HepG2 (cell line): ENCODE measurements around the gene NBEAL2. TPM values are rescaled to one million over a fixed set of nuclear protein-coding genes. Genes with fewer than 3 reads are reported as not detected.
A peak's percentile ranks its signal among the peaks of the same experiment; 100 is the strongest.
"Not testable (repeated sequence)": the region's sequence is repeated elsewhere in the genome, so short reads cannot be mapped to it uniquely, and the experiment has no call there.

Source experiments
- ATAC-seq: fragments of 200-7000 bp; cut with Tn5 transposase; 3 replicates; pipeline ENCODE4 v1.9.1; 2020; ENCODE audit warnings: mild to moderate bottlenecking, moderate library complexity
- BruUV-seq: library from RNA; stranded (reverse); fragments of 400-500 nt; replicated peaks from 2 replicates; lab custom pipeline; 2021; lab: Mats Ljungman, UMichigan
- CTCF ChIA-PET: fragments of 300-600 bp; formaldehyde crosslinking; extraction: SDS; loops from one replicate; lab custom pipeline; 2021; ENCODE audit warnings: low total read pairs, inconsistent platforms, low intra/inter-chr PET ratio; lab: Yijun Ruan, JAX
- POLR2A ChIA-PET: fragments of 350-600 bp; sonication (Branson Sonifier 250); formaldehyde crosslinking; loops from one replicate; lab custom pipeline; 2020; ENCODE audit warnings: antibody characterized with exemption, inconsistent platforms; lab: Yijun Ruan, JAX
- DNase-seq: peaks from one replicate; pipeline ENCODE4 v3.0.0-alpha.2; 2015; ENCODE audit warnings: low spot score
- FAIRE-seq: peaks from 3 replicates; lab custom pipeline; 2011; peaks lifted over from hg19 to GRCh38; lab: Jason Lieb, UNC
- H2AFZ ChIP-seq: one replicate; pipeline ENCODE4 v1.6.1; 2011; ENCODE audit warnings: low read length, inconsistent platforms
- H3K27ac ChIP-seq: fragments of 300-600 bp; 3 replicates; pipeline ENCODE4 v1.8.0; 2011; ENCODE audit warnings: mixed run types, mild to moderate bottlenecking, mixed read lengths, low read length, inconsistent platforms; ENCODE audit not compliant: insufficient read depth; ENCODE audit errors: extremely low read length
- H3K27me3 ChIP-seq, 2 experiments: fragments of 200-600 bp in 1 of 2; 2 replicates in 1 of 2; 3 replicates in 1 of 2; pipeline versions ENCODE4 v1.6.0 to v1.8.0; 2011; ENCODE audit warnings: low read length in 2 of 2, mild to moderate bottlenecking in 2 of 2, moderate library complexity in 2 of 2, inconsistent platforms in 1 of 2; ENCODE audit not compliant: insufficient read depth in 2 of 2, control insufficient read depth in 1 of 2
- H3K36me3 ChIP-seq, 2 experiments: fragments of 200-600 bp in 1 of 2; replicated peaks in 1 of 2; 2 replicates in 1 of 2; 3 replicates in 1 of 2; pipeline versions ENCODE4 v1.5.1 to v1.8.0; 2011; ENCODE audit warnings: low read length in 2 of 2, inconsistent platforms in 1 of 2; ENCODE audit not compliant: insufficient read depth in 2 of 2, control insufficient read depth in 1 of 2
- H3K4me1 ChIP-seq: 2 replicates; pipeline ENCODE4 v1.5.1; 2012; ENCODE audit warnings: low read length, inconsistent platforms; ENCODE audit not compliant: insufficient read depth
- H3K4me2 ChIP-seq: 2 replicates; pipeline ENCODE4 v1.6.0; 2011; ENCODE audit warnings: low read depth, low read length, inconsistent platforms
- H3K4me3 ChIP-seq, 3 experiments: fragments of 200-600 bp in 1 of 3; sonication (generic), shearing (Covaris generic) in 1 of 3; replicated peaks in 1 of 3; 2 replicates each; pipeline ENCODE4 v1.5.1; 2011 to 2016; ENCODE audit warnings: low read length in 3 of 3, inconsistent platforms in 2 of 3, low read depth in 2 of 3, mild to moderate bottlenecking in 2 of 3, control low read depth in 1 of 3, mixed read lengths in 1 of 3; ENCODE audit not compliant: insufficient read depth in 1 of 3
- H3K79me2 ChIP-seq: one replicate; pipeline ENCODE4 v1.6.1; 2011; ENCODE audit warnings: low read length, inconsistent platforms; ENCODE audit not compliant: insufficient read depth
- H3K9ac ChIP-seq: 2 replicates; pipeline ENCODE4 v1.6.0; 2011; ENCODE audit warnings: mild to moderate bottlenecking, low read depth, low read length, inconsistent platforms; ENCODE audit not compliant: insufficient read depth
- H3K9me3 ChIP-seq: 2 replicates; pipeline ENCODE4 v1.5.1; 2012; ENCODE audit warnings: mild to moderate bottlenecking, low read length
- H4K20me1 ChIP-seq: 2 replicates; pipeline ENCODE4 v1.6.0; 2011; ENCODE audit warnings: inconsistent platforms, mild to moderate bottlenecking, low read length, moderate library complexity; ENCODE audit not compliant: insufficient read depth
- ATM ChIP-seq: fragments of 450-650 bp; IDR thresholded peaks from 2 replicates; pipeline ENCODE4 v1.7.1; 2017; ENCODE audit warnings: mild to moderate bottlenecking, borderline replicate concordance
- ZNF337 ChIP-seq: sonication (generic); formaldehyde crosslinking; IDR thresholded peaks from 2 replicates; pipeline ENCODE4 v1.5.1; 2020; ENCODE audit warnings: missing genetic modification reagents, low read depth, mild to moderate bottlenecking, borderline replicate concordance
- ZNF569 ChIP-seq: sonication (generic); formaldehyde crosslinking; IDR thresholded peaks from 2 replicates; pipeline ENCODE4 v1.5.0; 2020; ENCODE audit warnings: mild to moderate bottlenecking, missing genetic modification reagents, moderate library complexity, borderline replicate concordance
- WGBS: methylation state at CpG from one replicate; pipeline ENCODE4 v1.1.6; 2017; ENCODE audit warnings: low lambda C conversion rate; 5-methylcytosine and 5-hydroxymethylcytosine counted together
- in situ Hi-C: cut with HindIII; loops from 2 replicates; pipeline ENCODE4 v1.10.0; 2017; ENCODE audit warnings: low pct_unique_long_range_greater_than_20kb; ENCODE audit not compliant: extremely low pct_ligation_motif_present
- intact Hi-C: fragments of 100-400 bp; cut with micrococcal nuclease; formaldehyde crosslinking; loops from one replicate; pipeline ENCODE4 v1.10.0; 2022; ENCODE audit not compliant: unreplicated experiment
- polyA plus RNA-seq, 8 experiments: library from polyadenylated mRNA; depleted of rRNA in 3 of 8; stranded (reverse) in 7 of 8; unstranded in 1 of 8; fragments of >200 nt; fragmentation: Illumina TruSeq in 4 of 8; extraction: Trizol in 4 of 8; gene quantifications; 2 replicates each; pipeline versions ENCODE4 v1.2.1 to v1.2.3, GENCODE V29; 2011 to 2016; ENCODE audit warnings: low read depth in 4 of 8, missing spikeins in 1 of 8, mixed read lengths in 1 of 8; ENCODE audit not compliant: insufficient read depth in 1 of 8
- total RNA-seq, 5 experiments: library from RNA; depleted of rRNA; stranded (reverse); fragments of >200 nt; fragmentation: Illumina TruSeq; extraction: Trizol; gene quantifications; 2 replicates each; pipeline ENCODE4 v1.2.3, GENCODE V29; 2016; ENCODE audit warnings: low read depth in 1 of 5
- TF ChIP-seq, protein P1 (sequence below): sonication (generic); formaldehyde crosslinking; IDR thresholded peaks from 2 replicates; pipeline ENCODE4 v1.4.0; 2020; ENCODE audit warnings: missing genetic modification reagents, borderline replicate concordance

The NBEAL2 gene
- total and polyA plus RNA-seq, 2 of the 13 experiments (the other 11 are each of a cell fraction or from before 2014, with no cell fraction given) = 9.7 to 12.4 TPM

DNA sequence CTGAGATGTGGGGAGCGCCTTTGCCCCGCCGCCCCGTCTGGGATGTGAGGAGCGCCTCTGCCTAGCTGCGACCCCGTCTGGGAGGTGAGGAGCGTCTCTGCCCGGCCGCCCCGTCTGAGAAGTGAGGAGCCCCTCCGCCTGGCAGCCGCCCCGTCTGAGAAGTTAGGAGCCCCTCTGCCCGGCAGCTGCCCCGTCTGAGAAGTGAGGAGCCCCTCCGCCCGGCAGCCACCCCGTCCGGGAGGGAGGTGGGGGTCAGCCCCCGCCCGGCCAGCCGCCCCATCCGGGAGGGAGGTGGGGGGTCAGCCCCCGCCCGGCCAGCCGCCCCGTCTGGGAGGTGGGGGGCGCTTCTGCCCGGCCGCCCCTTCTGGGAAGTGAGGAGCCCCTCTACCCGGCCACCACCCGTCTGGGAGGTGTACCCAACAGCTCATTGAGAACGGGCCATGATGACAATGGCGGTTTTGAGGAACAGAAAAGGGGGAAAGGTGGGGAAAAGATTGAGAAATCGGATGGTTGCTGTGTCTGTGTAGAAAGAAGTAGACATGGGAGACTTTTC lies 15.4 kb upstream of the NBEAL2 start:
- POLR2A ChIA-PET, in situ Hi-C loops, intact Hi-C loops, H3K4me2 ChIP-seq, H3K27me3 ChIP-seq, H3K4me3 ChIP-seq, BruUV-seq, CTCF ChIA-PET, H3K9me3 ChIP-seq, DNase-seq, ATAC-seq, FAIRE-seq, H3K9ac ChIP-seq, H2AFZ ChIP-seq, H3K27ac ChIP-seq: not testable (repeated sequence)
- WGBS = 95% methylated on average over 14 of the region's 36 CpGs
- peaks cover 82% of the 10 kb centered on the region for H3K79me2 ChIP-seq
- H3K36me3 ChIP-seq = peaks cover 4 to 30% of the 10 kb centered on the region in 2 experiments
- H3K4me1 ChIP-seq = peaks cover 83% of the 10 kb centered on the region
- H4K20me1 ChIP-seq = peaks cover 74% of the 10 kb centered on the region

DNA sequence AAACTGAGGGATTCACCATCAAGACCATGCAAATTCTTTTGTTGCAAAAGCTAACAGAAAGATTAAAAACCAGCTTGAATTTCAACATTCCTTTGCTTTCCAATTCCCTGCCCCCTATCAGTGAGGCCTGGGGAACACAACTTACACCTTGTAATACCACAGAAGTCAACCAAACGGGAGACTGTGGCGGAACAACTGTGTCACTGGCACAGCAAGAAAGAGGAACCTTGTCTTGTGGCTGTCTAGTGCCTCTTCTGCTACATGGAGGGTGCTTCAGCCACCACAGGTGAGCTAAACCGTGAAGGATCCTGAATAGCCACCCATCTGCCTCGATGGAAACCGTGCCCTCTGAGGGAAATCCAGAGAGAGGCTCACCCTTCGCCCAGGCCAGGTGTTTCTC lies 14.3 kb upstream of the NBEAL2 start:
- Histone ChIP-seq H3K27ac (peak overlapping the region; percentile 21), H2AFZ (no peak overlapping the region), H3K36me3 (peaks cover 2 to 39% of the 10 kb centered on the region in 2 experiments), H3K4me2 (peak overlapping the region; percentile 24; the same call in 1 of the 2 replicates), H3K9me3 (no peaks in the 10 kb centered on the region), H3K79me2 (peaks cover 82% of the 10 kb centered on the region), H3K4me3 (no peak overlapping the region), H3K9ac (no peak overlapping the region), H4K20me1 (peaks cover 74% of the 10 kb centered on the region), H3K27me3 (no peaks in the 10 kb centered on the region), H3K4me1 (peaks cover 83% of the 10 kb centered on the region)
- DNase-seq = no peak
- in situ Hi-C loops (no loop called here), intact Hi-C loops (no loop called here)
- WGBS = 81% methylated on average over 3 of the region's 6 CpGs
- peak; percentile 26 for FAIRE-seq
- CTCF ChIA-PET = no interaction called here
- BruUV-seq = no TSS peak
- TF ChIP-seq, protein P1, sequence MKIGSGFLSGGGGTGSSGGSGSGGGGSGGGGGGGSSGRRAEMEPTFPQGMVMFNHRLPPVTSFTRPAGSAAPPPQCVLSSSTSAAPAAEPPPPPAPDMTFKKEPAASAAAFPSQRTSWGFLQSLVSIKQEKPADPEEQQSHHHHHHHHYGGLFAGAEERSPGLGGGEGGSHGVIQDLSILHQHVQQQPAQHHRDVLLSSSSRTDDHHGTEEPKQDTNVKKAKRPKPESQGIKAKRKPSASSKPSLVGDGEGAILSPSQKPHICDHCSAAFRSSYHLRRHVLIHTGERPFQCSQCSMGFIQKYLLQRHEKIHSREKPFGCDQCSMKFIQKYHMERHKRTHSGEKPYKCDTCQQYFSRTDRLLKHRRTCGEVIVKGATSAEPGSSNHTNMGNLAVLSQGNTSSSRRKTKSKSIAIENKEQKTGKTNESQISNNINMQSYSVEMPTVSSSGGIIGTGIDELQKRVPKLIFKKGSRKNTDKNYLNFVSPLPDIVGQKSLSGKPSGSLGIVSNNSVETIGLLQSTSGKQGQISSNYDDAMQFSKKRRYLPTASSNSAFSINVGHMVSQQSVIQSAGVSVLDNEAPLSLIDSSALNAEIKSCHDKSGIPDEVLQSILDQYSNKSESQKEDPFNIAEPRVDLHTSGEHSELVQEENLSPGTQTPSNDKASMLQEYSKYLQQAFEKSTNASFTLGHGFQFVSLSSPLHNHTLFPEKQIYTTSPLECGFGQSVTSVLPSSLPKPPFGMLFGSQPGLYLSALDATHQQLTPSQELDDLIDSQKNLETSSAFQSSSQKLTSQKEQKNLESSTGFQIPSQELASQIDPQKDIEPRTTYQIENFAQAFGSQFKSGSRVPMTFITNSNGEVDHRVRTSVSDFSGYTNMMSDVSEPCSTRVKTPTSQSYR (CRISPR knock-in tag) = 0 out of 2 replicates have a peak, but pooled peaks have one; percentile 22
- no peak for TF ChIP-seq ZNF569
- TF ChIP-seq ZNF337 (CRISPR knock-in tag) = no peak
- no peak for TF ChIP-seq ATM
- TF ChIP-seq, all 625 proteins: peak for 1
- peak; percentile 26 for ATAC-seq
- POLR2A ChIA-PET = no interaction called here
